ENCODE data around the gene SLC7A1.

DNA sequence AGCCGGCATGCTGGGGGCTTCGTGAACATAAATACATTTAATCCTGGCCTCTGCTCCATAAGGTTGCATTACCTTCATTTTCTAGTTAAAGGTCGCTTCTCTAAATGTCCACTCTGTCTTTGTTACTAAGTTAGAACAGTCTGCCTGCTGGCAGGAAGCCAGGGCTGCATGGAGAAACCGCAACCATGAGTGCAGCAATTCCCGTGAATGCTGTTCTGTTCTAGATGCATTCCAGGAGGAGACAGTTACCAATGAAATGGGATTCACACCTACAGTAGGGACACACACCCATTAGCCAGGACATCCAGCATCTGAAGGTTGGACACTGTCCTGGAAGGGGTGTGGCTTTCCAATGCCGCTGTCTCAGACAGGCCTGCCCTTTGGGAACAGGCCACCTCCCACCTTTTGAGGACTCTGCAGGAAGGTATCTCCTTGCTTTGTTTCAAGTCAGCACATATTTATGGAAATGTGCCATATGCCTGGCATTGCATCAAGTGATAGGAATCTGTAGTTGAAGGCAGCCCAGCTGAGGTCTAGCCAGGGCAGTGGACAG lies 129.7 kb downstream of the SLC7A1 start:
- TF ChIP-seq EP300 (IDR thresholded peaks at IDR 0.05) = no peak
- TF ChIP-seq, protein P1, sequence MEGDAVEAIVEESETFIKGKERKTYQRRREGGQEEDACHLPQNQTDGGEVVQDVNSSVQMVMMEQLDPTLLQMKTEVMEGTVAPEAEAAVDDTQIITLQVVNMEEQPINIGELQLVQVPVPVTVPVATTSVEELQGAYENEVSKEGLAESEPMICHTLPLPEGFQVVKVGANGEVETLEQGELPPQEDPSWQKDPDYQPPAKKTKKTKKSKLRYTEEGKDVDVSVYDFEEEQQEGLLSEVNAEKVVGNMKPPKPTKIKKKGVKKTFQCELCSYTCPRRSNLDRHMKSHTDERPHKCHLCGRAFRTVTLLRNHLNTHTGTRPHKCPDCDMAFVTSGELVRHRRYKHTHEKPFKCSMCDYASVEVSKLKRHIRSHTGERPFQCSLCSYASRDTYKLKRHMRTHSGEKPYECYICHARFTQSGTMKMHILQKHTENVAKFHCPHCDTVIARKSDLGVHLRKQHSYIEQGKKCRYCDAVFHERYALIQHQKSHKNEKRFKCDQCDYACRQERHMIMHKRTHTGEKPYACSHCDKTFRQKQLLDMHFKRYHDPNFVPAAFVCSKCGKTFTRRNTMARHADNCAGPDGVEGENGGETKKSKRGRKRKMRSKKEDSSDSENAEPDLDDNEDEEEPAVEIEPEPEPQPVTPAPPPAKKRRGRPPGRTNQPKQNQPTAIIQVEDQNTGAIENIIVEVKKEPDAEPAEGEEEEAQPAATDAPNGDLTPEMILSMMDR (IDR thresholded peaks at IDR 0.05) = no peak
- no peak for TF ChIP-seq POLR2AphosphoS5 (IDR thresholded peaks at IDR 0.05)
- TF ChIP-seq POLR2A (IDR thresholded peaks at IDR 0.05) = no peak
